Measurements from ENCODE around the gene SRCIN1.

Gene SRCIN1

GRCh38 chr17:38616361-38616760, 10.6 kb upstream of the SRCIN1 start:
- no peak for DNase-seq (ENCODE audit: low read depth)

GRCh38 chr17:38613981-38614779, 8.4 kb upstream of the SRCIN1 start:
- no peak for DNase-seq (ENCODE audit: low read depth)

DNA sequence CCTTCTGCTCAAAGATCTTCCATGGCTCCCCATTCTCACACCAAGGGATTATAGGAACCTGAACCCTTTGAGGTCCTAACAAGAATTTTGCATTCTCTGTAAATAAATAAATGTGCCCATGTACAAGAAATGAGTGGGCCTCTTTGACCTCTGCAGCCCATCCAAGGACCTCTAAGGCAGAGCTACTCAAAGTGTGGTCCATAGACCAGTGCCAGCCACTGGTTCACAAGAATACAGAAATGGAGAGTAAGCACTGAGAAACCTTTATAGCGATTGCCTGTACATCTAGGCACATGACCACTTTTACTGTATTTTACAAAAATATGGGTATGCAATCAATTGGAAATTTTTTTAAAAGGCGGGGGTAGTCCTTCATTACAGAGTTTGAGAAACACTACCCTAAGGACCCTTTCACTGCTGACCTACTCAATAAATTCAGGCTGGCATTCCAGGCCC, 7.8 kb upstream of the SRCIN1 start:
- no peak for DNase-seq (ENCODE audit: low read depth)

DNA sequence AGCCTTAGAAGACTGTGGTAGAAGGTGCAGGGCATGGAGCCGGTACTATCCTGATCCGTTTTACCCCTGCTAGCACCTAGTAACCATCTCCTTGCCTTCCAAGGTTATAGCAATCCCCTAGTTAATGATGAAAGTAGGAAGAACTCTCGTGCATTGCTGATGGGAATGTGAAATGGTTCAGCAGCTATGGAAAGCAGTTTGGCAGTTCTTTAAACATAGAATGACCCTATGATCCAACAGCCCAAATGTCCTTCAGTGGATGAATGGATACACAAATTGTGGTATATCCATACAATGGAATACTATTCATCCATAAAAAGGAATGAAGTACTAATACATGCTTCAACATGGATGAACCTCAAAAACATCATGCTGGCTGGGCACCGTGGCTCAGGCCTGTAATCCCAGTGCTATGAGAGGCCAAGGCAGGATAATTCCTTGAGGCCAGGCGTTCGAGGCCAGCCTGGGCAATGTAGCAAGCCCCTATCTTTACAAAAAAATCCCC, 6.2 kb upstream of the SRCIN1 start:
- DNase-seq (ENCODE audit: low read depth), result no peak

DNA sequence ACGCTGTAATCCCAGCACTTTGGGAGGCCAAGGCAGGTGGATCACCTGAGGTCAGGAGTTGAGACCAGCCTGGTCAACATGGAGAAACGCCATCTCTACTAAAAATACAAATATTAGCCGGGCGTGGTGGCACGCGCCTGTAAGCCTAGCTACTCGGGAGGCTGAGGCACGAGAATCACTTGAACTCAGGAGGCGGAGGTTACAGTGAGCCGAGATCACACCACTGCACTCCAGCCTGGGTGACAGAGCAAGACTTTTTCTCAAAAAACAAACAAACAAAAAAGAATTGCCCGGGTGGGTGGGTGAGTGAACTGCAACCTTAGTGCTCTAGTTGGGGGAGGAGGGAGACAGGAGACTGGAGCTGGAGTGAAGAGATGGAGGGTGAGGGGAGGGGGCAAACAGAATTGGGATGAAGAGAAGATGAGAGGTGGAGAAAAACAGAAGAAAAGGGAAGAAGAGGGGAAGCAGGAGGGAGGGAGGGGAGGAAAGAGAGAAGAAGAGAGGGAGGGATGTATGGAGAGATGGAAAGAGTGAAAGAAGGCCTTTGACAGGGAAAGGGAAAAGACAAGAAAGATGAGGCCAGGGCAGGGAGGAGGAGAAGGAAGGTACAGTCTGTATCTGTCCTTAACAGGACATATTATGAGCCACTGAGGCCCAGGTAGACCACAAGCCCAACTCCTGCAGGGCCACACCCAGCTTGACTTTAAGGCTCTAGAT, 5.5 kb upstream of the SRCIN1 start:
- no peak for DNase-seq (ENCODE audit: low read depth)

GRCh38 chr17:38609280-38610031, 3.7 kb upstream of the SRCIN1 start:
- DNase-seq (ENCODE audit: low read depth), result no peak

DNA sequence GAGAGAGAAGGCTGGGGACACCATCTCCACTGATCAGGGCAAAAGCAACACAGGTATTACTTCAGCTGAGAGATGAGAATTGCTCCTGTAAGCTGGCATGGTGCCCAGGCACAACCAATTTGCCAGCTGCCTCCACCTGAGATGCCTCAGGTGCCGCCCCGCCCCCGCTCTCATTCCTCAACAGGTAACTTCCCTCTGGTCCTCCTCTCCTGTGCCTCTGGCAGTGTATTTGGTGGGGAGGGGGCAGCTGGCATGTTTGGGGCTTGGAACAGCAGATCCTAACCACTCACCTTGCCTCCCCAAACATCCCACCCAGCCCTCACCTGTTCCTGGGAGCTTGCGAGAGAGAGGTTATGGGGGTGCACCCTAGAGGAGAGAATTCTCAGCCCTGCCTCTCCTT, 2.9 kb upstream of the SRCIN1 start:
- no peak for DNase-seq (ENCODE audit: low read depth)

DNA sequence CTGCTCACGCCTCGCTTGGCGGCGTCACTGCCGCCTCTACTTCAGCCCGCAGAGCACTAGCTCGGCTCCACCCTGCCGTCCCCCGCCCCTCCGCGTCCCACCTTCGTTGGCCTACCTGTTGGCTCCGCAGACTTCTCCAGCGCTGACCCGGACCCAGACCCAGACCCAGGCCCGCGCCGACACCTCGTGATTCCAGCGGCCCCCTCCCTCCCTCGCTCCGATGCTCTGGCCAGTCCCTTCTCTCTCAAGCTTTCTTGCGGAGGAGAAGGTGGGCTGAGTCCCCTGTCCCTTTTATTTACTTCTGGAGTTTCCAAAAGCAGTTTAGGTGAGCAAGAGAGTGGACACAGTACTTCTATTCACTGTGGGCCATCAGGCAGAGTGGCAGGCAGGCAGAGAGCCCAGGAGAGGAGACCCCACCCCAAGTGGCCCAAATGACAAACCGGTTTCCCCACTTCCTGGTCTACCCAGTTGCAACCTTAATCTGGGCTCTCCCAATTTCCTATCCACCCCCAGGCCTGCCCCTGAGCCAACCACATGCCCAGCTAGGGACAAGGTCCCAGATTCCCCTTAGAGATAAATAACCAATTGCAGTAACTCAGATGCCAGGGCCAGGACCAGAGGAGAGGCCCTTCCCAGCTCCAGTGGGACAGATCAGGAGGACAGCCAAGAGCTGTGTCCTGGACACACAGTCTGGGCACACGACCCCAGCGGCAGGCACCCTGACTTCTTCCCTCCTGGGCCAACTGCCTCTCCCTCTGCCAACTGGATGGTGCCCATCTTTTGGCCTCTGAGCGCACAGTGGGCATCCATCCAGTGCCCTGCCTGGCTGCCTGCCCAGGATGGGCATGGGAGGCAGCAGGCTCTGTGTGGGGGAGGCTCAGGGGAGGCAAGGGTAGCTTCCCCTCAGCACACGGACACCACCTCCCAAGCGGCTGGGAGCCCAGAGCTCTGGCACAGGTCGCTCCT, 1.2 kb upstream of the SRCIN1 start:
- DNase-seq (ENCODE audit: low read depth), result no peak

DNA sequence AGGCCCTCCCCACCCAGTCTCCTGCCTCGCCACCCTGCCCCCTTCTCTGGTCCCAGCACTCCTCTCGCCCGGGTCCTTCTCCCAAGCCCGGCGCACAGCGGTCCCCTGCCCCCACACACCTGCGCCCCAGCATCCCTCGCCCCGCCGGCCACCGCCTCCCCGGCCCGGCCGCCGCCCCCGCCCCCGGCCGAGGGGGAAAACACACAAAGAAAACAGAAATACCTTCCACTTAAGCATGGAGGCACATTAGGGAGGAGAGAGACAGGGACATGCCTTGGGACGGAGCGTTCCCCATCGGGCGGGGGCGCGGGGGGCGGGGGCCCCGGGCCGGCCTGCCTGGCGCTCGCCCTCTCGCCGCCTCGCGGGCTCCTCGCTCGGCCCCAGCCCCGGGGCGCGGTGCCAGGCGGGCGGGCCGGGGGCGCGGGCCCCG, 326 bp downstream of the SRCIN1 start:
- DNase-seq (ENCODE audit: low read depth), result no peak

GRCh38 chr17:38604479-38605403, 1.0 kb downstream of the SRCIN1 start:
- no peak for DNase-seq (ENCODE audit: low read depth)

DNA sequence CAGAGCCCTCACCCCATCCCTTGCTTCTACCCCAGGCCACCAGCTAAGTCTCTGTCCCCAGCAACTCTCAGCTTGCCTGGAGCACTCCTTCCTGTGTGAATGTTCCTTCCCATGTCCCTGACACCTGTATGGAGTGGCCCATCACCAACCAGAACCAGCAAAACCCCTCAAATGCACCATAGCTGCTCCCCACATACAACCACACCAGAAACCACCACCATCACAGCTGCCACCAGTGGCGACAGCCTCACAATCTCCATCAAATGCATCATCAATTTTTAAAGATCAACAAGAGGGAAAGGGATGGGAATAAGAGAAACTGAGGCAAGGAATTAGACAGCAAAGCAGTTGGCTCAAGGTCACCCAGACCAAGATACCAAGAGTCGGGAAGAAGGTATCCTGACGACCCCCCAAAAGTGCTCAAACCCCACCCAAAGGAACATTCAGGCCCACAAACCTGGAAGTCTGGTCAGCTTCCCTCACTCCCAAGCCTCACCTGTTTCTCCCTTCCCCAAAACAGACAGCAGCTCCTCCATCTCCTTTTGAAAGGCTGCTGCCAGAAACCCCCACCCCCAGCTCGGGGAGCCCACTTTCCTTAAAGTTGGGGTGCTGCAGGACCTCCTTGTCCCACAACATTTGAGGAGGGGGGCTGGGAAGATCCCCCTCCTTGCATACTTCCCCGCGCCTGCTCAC, 1.8 kb downstream of the SRCIN1 start:
- no peak for DNase-seq (ENCODE audit: low read depth)

DNA sequence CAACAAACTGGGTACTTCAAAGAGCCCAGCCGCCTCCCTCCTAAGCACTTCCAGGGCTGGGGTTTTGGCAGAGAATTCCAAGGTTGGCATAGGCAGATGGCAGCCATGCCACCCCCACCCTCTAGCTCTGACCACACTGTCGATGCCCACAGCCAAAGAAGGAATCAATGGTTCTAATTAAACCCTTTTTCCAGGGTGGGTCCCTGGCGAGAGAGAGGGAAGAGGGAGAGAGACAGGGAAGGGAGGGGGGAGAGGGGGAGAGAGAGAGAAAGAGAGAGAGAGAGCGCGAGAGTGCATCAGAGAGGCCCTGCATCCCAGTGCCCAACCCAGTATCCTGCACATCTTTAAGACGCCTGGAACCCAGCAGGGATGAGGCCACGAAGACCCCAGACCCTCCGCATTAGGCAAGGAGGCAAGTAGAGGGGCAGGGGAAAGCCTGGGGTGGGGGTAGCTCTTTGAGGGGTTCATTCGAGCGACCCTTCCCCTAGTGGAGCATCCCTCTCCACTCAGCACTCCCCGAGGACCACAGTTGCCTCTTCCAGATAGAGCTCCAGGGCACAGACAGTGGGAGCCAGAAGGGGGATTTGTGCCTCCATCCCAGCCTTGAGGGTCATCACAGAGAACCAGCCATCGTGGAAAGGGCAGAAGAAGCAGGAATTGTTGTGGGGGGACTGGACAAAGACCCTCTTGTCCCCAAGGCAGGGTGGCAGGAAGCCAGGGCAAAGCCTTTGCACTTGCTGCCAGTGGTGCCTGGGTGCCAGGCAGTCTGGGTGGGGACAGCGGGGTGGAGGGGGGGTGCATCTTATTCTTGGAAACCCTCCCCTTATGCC, 2.6 kb downstream of the SRCIN1 start:
- DNase-seq (ENCODE audit: low read depth), result no peak

DNA sequence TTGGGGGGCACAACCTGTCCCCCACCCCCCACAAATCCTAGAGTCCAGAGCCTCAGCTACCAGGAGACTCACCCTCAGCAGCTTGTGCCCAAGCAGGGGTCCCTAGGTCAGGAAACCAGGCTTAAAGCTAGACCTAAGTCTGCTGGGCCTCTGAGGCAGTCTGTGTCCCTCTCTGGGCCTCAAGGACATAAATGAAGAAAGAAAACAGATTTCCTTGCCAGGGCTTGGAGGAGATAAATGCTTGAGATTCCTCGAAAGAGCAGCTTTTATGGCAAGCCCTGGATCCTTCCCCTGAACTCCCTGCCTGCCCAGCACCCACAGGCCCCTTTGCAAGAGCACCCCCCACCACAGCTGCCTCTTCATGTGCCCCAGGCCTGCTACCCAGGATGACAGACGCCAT, 3.3 kb downstream of the SRCIN1 start:
- no peak for DNase-seq (ENCODE audit: low read depth)

- no peak for DNase-seq (ENCODE audit: low read depth)
Observed at GRCh38 chr17:38601539-38602351, 4.0 kb downstream of the SRCIN1 start.

DNA sequence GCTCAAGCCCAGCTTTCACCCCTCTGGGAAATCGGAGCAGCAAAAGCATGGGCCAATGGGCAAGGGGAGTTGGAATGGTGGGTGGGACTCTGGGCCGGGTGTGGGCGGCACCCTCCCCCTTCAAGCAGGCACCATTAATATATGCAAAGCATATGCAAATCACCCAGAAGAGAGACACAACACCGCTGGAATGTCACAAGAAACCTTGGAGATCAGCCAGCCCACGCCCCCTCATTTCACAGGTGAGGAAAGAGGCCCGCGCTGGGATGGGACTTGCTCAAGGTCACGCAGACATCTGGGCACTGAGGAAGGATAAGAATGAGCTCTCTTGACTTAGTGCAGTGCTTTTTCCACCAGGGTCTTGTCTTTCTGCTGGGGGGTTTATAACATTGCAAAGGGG, 4.8 kb downstream of the SRCIN1 start:
- DNase-seq (ENCODE audit: low read depth), result no peak

DNA sequence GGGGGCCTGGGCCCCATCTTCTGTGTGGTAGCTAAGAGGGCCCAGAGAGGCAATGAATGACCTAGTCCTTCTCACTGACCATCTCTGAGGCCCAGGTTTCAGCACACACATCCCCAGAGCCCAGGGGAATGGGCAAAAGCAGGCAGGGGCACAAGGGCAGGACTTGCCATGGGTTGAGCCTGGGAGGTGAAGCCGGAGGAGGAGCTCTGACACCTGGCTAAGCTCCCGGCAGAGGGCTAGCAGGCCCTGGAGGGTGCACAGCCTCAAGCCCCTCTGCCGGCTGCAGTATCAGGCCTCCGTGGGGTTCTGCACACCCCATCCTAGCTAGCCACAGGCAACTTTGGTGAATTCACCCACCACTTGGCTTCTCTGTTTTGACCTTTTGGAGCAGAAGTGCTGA, 5.3 kb downstream of the SRCIN1 start:
- DNase-seq (ENCODE audit: low read depth), result no peak

GRCh38 chr17:38599398-38599856, 6.3 kb downstream of the SRCIN1 start:
- DNase-seq (ENCODE audit: low read depth), result no peak

- no peak for DNase-seq (ENCODE audit: low read depth)
Observed at GRCh38 chr17:38598995-38599394, 6.8 kb downstream of the SRCIN1 start.

All from stimulated activated CD8-positive, alpha-beta memory T cell treated with anti-CD3 and anti-CD28 coated beads, Interleukin-15, amount 100 ng/mL, for 24 hours (primary cell).